GM19099 (cell line): ENCODE results near the gene TOB2.

ENCODE experiments used
- POLR2A ChIP-seq: IDR thresholded peaks from 3 replicates; pipeline ENCODE4 v1.6.1; 2011; ENCODE audit warnings: low read depth; ENCODE audit not compliant: insufficient read length; ENCODE audit errors: extremely low read depth

Gene TOB2

DNA sequence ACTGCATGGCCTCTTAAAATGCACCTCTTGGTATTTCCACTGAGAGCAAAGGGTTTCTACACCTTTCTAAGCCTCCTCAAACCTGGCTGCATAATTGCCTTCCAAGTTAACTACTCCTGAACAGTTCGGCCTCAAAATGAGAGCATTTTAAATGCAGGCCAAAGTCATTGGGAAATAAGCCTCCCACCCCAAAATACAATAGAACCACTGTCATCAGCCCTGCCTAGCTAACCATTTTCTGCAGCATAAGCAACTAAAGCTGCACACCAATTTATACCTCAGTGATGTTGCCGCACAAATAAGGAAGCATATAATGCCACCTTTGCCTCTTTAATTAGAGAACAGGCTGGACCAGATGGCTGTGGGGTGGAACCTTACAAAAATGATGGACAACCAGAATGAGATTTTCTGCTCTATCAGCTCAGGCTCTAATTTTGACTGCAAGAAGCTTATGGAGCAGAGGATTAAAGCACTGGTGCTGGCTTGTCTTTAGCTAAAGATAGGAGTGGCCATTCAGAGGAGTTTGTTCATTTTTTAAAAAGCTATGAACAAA is 4.3 kb downstream of the TOB2 start:
- no peak for TF ChIP-seq POLR2A

DNA sequence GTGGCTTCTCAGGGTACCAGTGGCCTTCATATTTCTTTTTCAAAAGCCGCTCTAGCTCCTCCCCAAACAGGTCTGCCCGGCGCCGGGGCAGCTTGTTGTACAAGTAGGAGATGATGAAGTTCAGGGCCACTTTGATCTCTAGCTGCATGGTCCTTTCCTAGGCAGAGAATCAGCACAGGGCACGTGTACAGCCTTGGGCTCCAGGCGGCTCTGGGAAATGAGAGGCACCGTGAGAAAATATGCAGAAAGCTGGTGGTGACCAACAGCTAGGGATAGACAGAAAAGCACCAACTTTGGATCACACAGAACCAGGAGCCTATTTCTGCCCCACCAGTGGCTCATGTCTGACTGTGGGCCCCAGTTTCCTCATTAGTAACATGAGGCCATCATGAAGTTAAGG is 9.4 kb downstream of the TOB2 start:
- no peak for TF ChIP-seq POLR2A

DNA sequence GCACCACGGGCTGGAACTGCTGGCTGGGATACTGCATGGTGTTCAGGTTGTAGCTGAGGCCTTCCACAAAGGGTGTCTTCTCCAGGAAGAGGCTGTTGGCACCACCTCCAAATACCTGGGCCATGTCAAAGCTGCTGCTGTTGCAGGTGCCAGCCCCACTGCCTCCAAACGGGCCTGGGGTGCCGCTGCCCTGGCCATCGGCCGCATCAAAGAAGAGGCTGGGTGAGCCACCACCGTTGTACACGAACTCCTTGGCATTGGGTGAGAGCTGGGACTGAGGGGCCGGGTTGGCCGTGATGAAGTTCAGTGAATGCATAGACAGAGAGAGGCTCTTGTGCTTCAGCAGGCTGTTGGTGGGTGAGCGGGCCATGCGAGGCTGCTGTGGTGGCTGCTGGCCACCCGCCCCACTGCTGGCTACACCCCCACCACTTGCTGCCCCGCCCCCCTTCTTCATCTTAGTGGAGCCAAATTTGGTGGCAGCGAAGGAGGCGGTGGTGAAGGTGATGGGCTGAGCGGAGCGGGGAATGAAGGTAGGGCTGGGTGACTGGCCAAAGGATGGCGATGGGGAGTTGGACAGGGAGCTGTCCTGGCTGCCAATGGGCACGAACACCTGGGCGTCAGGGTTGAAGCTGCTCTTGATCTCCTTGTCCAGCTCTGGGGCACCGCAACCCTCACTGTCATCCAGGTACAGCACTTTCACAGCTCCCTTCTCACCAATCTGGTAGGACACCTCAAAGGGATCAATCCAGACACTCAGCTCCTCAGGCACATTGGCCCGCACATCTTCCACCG is 10.1 kb downstream of the TOB2 start:
- no peak for TF ChIP-seq POLR2A

DNA sequence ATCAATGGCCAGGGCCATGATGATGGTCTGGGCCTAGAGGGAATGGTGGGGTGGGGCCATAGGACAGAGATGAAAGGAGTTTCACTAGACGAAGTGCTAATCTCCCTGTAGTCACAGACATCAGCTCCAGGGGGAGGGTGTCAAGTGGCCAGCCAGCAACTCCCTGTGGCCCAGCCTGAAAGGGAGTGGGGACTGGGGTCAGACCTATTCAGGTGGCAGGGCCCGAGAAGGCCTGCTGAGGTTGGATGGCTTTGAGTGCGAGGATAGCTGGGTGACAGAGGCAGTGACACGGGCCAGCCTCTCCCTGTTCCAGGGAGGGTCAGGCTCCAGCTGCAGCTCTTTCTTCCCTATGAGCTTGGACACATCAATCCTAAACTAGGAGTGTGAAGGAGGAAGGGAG is 11.0 kb downstream of the TOB2 start:
- TF ChIP-seq POLR2A = no peak

DNA sequence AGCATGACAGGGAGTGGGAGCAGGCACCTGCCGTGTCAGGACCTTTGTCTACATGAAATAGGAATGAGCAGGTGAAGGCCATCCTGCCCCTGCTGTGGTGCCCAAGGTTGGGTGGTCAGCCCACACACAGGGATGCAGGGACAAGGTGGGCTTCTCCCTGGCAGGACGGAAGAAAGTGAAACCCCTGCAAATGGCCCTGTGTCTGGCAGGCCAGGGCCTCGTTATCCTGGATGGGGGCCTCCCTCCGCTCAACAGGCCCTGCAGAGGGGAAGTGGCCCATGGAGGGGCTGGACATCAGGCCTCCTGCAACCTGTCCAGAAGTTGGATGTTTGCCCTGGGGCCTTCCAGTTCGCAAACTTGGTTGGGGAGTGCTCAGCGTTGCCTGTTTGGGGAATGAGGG is 14.9 kb downstream of the TOB2 start:
- no peak for TF ChIP-seq POLR2A

DNA sequence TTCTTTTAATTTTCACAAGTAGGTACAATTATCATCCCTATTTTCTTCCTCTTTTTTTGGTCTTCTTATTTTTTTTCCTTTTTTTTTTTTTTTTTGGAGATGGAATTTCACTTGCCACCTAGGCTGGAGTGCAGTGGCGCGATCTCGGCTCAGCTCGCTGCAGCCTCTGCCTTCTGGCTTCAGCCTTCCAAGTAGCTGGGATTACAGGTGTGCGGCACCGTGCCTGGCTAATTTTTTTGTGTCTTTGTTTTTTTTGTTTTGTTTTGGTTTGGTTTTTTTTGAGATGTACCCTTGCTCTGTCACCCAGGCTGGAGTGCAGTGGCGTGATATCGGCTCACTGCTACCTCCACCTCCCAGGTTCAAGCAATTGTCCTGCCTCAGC is 16.7 kb downstream of the TOB2 start:
- TF ChIP-seq POLR2A = no peak

DNA sequence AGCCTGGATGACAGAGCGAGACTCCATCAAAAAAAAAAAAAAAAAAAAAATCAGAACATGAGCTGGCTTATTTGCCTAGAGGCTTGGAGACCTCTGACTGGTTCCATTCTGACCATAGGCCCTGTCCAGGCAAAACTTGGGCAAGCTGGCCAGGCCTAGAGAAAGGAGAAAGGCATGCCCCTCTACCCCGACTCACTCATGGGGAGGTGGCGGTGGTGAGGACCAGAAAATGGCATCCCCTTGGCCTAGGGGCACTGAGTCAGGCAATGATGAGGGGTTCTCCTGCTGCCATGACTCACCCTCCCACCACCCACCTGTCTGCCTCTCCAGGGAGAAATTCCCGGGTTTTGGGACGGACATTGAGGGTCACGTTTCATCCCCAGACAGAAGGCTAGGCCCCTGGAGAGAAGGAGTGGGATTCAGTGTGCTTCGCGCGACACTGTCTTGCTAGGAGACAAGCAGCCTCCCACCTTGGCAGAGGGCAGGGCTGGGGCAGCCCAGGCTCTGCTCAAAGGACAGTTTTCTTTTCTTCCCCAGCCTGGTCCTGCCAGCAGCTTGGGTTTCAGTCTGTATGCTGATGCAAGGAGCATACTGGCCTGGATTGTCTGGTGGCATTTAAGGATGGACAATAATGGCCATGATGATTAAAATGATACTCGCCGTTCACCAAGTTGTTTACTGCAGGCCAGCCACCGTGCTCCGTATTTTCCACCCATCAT is 17.2 kb downstream of the TOB2 start:
- no peak for TF ChIP-seq POLR2A

DNA sequence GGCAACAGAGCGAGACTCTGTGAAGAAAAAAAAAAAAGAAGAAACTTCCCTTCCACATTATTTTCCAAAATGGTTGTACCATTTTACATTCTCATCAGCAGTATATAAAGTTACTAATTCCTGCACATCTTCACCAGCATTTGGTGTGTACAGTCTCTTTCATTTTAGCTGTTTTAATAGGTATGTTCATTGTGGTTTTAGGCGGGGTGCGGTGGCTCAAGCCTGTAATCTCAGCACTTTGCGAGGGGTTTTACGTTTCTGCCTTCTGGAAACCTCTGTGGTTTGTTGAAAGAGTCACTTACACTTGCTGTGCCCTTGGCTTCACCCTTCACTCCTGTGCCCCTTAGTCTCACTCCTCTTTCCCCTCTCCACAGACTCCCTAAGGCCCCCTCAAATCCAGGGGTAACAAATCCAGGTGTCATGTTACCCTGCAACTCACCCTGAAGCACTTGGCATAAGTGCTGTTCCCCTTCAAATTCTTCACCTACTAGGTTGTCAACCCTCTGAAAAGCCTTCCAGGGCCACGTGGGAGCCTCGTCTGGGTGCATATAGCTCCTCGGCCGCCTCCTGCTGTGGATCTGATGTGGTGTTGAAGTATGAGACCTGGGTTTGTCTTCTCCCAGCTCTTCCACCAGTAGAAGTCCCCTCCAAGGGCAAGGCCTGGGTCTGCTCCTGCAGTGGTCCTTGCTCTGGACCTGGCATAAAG is 20.8 kb downstream of the TOB2 start:
- TF ChIP-seq POLR2A = no peak

DNA sequence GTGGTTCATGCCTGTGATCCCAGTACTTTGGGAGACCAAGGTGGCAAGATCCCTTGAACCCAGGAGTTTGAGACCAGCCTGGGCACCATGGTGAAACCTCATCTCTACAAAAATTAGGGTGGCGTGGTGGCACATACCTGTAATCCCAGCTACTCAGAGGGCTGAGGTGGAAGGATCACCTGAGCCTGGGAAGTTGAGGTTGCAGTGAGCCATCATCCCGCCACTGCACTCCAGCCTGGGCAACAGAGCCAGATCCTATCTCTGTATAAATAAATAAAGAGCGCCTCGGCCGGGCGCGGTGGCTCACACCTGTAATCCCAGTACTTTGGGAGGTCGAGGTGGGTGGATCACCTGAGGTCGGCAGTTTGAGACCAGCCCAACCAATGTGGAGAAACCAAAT is 27.9 kb downstream of the TOB2 start:
- TF ChIP-seq POLR2A = no peak

DNA sequence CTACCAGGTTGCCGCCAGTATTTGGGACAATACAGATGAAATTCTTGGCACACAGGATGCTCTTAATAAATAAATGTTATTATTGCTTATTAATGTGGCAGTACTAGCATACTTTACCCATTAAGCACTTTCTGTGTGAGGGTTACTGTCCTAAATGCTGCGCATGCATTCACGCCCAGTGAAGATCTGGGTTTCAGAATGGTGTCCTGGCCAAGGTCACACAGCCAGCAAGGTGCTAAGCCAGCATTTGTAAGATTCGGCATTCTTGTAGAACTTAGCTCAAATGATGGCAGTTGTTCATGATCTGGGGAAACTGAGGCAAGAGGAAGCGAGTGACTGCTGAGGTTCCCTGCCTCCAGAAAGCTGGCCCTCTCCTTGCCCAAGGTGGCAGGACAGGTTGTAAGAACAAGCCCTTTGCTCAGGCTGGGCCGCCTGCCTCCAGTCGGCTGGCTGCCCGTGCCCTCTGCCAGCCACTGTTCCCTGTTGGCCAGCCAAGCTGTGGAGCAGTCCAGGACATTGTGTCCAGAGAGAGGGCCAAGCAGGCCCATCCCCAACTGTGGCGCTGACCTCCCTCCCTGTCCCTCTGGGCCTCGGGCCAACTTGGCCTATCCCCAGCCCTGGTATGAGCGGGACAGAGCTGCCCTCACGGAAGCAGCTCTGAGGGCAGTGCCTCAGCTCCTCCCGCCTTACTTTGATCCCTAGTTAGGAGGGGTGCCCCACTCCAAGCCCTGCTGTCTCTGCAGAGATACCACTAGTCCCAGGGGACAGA is 28.8 kb downstream of the TOB2 start:
- no peak for TF ChIP-seq POLR2A

DNA sequence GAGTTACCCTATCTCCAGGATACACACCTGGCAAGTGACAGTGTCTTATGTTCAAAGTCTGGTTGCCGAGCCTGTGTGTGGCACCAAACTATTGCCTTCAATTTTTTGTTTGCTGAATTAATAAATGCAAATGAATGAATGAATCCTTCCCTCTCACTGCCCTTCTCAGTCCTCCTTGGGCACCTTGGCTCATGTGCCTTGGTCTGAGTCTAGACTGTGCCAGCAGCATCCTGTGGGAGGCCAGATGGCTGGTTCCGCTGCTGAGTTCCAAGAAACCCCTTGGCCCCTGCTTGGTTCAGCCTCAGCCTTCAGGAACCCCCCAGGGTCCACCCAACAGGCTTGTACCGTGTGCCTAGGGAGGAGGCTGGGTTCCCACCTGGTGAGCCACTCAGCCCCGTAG is 31.0 kb downstream of the TOB2 start:
- no peak for TF ChIP-seq POLR2A

DNA sequence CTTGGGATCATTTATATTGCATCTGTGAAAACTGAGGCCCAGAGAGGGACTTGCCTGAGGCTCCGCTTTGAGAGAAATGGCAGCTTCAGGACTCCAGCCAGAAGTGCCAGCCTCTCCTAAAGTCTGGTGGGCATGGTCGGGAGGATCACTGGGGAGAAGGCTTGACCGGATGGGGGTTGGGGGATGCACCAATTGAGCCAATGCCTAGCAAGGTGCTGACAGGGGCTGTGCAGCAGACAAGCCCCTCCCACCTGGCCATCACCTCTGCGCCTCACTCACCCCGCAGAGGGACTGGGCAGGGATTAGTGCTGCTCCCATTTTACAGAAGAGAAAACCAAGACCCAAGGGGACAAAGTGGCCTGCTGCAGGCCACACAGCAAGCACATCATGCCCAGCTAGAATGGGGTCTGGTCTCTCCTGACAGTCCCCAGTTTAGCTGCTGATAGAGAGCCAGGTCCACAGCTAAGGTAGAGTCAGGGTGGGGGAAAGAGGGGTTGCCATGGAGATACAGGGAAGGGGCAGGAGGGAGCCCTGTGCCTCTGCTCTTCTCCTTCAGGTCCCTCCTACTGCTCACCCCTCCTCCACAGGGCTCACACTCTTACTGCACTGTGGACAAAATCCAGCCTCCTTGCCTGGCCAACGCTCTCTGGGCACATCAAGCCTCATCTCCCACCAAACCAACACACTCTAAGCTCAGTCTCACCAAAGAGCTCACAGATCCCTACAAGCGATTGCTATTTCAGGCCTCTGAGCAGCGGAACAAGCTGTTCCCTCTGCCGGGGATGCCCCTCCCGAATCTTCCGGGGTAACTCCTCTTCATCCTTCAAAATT is 35.4 kb downstream of the TOB2 start:
- TF ChIP-seq POLR2A = no peak

DNA sequence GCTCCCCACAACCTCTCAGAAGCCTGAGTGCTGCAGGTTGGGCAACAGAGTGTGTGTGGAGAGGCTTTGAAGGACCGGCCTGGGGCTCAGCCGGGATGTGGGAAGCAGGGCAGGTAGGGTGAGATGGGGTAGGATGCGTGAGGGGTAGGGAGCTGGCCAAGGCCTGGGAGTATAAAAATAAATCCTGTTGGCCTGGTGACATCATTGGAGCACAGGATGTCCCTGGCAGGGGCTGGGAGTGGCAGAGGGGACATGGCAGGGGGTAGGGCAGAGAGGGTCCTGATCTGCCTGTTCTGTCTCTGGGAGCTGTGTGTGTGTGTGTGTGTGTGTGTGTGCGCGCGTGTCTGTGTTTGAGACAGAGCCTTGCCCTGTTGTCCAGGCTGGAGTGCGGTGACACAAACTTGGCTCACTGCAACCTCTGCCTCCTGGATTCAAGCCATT is 36.3 kb downstream of the TOB2 start:
- no peak for TF ChIP-seq POLR2A

DNA sequence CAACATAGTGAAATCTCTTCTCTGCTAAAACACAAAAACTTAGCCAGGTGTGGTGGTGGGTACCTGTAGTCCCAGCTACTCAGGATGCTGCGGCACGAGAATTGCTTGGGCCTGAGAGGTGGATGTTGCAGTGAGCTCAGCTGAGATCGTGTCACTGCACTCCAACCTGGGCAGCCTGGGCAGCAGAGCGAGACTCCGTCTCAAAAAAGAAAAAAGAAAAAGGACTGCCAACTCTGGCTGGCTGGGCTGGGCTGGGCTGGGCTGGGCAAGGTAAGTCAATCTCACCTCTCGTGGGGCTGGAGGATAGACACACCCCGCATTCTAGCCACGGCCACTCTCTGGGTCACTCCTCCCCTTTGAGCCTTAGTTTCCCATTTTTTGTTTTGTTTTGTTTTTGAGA is 37.9 kb downstream of the TOB2 start:
- no peak for TF ChIP-seq POLR2A
